RCC 7860 (cell line): Measurements from ENCODE around the gene HOXA13.

Experiments used
- DNase-seq: peaks from one replicate; pipeline ENCODE4 v3.0.0-alpha.2; 2015; ENCODE audit warnings: low spot score
- FAIRE-seq: peaks from 2 replicates; lab custom pipeline; 2012; peaks lifted over from hg19 to GRCh38; lab: Jason Lieb, UNC

HOXA13 gene

DNA sequence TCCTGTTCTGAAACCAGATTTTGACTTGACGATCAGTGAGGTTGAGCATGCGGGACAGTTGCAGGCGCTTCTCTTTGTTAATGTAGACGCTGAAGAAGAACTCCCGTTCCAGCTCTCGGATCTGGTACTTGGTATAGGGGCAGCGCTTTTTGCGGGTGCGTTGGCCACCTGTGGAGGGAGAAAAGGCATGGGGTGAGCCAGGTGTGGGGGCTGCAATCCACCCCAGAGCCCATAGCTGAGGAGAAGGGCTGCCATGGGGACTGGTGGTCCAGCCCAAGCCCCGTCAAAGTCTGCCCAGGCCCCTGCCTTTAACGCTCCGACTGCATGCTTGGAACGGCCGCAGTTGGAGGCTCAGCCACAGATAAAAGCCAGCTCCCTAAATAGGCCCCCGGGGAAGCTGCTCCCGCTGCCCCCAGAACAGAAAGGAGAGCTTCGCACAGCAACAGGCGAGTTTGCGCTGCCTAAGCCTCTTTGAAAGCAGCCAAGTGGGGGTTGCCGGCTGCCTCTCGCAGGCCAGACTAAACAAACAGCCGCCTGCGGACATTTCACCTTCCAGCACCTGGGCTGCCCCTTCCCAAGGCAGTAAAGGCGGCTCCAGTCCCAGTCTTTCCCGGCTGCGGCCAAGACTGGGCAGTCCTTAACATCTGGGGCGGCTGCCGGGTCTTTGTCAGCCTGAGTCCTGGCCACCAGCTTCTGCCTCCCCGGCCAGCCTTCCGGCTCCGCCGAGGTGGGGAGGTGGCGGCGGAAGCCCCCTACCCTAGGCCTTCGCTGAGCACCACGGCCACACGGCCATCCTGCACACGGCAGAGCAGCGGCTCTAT lies 16.8 kb downstream of the HOXA13 start:
- DNase-seq (no peak), FAIRE-seq (no peak)

DNA sequence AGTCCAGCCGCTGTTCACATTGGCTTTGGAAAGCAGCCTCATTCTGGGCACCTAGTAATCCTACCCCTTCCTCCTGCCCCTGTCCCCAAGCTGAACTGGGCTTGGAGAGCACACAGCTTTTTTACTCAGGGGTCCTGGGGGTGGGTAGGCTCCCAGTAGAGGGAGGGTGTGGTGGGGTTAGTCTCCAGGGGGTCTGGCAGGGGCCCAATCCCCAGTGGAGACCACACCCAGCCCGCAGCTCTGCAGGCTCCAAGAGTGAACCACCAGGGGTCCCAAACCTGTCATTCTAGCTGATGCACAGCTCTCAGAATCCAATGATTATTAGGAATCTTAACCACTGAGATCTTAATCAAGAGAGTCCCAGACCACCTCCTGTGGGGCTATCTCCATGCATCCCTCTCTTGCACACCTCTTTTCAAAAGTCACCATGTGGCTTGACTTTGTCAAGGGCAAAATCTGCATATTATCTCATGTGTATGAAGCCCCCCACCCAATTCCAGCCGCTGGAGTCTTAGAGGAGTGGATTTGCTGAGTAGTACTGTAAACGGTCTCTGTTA lies 17.5 kb downstream of the HOXA13 start:
- DNase-seq (no peak), FAIRE-seq (no peak)

DNA sequence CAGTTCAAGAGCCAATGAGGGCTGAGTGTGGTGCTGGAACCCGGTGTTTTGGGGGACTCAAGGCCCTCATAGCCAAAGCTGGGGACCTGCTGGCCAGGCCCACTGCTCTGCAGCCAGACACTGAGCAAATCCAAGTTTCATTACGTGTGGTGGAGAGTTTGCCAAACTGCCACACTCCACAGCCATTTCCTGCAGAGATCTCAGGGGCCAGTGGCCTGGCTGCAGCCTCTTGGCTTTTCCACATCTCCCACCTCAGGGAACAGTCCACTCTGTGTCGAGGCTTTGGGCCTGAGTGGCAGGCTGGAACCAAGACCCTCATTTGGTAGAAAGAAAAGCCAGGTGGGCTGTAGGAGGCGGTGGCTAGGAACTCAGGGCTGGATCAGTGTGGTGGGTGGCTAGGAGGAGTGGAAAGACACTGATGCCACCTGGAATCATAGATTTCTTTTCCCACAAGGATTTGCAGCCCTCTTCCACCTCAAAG lies 18.1 kb downstream of the HOXA13 start:
- FAIRE-seq (no peak), DNase-seq (no peak)

DNA sequence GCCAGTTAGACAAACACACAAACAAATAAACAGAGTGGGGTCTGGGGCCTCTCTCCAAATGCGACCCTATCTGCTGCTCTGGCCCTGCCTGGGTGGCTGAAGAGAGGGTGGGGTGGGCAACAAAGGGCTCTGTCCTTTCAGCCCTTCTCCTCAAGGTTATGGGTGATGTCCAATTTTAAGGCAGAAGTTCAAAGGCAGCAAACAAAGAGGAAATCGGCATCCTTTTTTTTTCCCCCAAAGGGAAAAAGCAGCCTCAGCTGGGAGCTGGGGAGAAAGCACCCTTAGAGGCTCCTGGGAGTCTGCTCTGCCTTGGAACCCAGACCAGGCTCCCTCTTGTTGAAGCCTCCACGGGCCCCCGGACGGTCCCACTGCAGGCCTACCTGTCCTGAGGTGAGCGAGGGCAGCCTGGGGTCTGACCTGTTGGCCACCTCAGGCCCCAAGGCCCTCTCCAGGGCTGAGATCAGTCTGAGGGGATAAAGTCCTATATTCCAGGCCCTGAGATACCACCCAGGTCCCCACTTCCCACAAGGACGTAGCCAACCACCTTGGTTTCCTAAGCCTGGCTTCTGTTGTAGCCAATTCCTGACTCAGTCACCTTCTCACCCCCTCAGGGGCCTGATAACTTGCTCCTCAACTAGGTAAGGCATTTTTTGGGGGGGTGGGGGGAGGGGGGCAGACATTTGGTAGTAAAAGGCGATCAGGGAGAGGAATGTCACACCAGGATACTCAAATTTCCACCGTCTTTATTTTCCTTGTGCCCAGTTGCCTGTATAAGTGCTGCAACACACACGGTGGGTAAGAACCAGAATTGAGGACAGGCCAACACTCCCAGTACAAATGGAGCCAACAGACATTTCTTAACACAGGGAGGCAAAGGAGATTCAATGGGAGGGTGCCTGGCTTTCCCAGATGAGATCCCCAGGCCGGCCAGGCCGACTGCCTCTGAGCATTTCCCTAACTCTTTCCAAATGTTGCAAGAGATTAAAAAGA lies 19.2 kb downstream of the HOXA13 start:
- no peak for FAIRE-seq
- DNase-seq, result no peak

DNA sequence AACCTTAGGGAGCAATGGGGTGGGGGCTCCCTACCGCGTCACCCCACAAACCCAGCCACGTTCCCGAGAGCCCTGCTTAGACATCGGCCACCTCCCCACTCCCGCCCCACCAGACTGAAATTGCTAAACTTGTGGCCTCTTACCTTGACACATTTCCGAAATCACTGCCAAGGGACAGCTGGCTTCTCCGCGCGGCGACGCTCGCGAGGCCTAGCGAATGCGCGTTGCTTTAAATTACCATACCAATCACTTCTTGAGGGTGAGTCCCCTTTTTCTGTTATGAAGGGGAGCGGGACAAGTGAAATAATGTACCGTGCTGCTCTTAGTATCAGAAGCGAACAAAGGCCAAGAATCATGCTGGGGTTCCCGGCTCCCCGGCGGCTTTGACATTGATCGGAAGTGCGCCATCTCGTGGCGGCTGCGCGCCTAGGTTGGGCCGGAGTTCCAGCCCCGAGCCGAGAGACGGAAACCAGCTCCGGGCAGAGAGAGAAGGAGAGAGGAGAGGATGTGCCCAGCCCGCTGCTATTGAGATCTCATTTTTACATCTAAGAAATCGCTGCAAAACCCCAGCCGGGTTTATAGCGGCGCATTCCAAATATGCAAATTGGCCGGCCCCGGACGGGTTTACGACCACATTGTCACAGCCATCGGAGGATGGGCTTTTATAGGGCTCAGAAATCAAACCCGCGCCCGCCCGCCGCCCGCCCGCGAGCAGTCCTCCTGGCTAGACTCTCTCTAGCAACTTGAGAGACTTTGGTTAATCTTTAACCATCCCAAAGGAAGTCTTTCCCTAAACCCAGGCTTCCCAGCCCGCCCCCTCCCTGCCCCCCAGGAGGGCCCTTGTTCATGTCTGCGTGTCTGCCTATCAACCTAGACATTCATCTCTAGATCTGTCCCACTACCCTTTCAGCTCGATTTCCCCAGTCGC lies 20.1 kb downstream of the HOXA13 start:
- FAIRE-seq (peak; percentile 77), DNase-seq (peak; percentile 82)

DNA sequence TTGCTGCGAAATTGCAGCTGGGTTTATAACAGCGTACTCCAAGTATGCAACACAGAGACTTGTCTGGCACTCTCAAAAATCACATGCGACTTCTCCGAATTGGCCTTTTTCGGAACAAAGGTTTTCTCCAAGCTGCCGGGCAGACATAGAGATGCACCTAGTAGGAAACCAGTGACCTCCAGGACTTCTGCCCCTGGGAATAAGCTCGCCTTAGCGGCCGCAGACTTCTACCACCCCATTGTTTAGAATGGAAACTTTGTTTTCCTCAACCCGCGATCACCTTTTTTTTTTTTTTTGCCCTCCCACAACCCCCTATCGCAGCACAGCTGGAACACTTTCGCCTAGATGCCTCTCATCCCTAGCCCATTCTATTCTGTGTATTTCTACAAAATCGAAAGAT lies 20.9 kb downstream of the HOXA13 start:
- no peak for FAIRE-seq

DNA sequence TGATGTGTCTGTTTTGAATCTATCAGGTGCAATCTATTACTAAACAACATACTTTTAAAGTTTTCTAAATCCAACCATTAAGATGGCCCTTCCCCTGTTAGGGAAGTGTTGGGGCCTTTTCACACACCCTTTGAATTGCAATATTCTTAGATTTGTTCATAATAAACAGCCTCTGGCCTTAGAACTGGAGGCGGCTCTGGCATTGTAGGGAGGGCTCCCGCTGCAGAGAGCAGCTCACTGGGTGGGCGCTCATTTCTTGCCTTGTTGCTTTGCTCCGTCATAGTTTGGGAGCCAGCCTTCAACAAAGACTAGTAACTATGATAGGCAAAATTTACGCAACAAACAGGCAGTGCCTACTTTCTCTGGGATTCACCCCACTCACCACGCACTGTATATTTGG lies 21.5 kb downstream of the HOXA13 start:
- peak; percentile 58 for DNase-seq
- peak; percentile 23 for FAIRE-seq

More for the DNA sequence above, 20.9 kb downstream of the HOXA13 start:
- DNase-seq, result no peak

DNA sequence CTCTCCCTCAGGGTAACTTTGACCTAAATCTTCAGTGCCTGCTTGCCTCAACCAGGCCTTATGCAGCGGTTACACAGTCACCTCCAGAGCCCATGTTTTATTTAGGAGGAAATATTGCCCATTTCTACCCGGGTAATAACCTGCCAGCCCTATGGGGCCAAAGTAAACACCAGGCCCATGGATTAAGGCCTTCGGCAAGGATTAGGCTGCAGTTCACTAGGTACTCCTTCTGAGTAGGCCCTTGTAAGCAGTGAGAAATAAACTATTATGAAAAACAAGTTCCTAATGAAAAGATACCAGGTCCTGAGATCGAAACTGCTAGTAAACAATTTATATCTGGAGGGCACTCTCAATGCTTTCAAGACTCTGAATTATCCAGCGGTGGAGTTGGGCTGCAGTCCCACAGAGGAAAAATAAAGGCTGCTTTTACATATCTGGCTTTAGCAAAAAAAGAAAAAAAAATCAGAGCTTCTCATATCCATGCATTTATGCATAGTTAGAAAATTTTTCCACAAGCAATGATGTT lies 22.0 kb downstream of the HOXA13 start:
- FAIRE-seq (no peak), DNase-seq (no peak)

DNA sequence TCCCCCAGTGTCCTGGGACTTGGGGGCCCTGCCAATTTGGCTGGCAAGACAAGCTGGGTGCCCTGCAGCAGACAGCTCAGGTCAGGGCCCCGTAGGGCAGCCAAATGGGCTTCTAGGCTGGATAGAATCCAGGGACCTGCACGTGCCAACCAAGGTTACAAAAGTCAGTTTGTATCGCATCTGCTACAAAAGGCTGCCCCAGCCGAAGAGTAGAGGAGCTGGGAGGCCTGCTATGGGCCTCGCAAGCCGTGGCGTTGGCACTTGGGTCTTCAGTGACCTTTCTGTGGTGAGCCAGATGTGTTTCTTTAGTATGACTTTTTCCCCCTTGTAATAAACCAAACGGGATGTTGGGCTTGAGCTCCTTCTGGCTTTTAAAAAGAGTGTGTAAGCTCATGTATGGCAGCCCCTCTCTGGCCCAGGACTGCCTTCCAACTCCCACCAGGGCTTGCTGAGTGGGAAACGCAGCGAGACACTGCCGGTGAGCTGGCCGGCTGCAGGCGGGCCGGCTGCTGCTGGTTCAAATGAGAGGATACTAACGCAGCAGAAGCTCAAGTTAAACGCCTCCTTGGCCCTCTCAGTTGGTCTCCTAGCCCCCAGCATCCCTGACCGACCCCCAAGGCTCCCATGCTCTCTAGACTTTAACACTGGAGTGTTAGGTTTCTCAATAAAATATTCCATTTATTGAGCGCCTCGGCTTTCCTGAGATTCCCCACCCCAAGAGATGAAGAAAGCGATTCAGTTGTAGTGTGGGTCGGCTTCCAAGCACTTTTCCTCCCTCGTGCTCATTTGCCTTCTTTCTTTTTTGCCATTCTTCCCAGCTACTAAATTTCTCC lies 22.7 kb downstream of the HOXA13 start:
- DNase-seq (no peak), FAIRE-seq (no peak)

DNA sequence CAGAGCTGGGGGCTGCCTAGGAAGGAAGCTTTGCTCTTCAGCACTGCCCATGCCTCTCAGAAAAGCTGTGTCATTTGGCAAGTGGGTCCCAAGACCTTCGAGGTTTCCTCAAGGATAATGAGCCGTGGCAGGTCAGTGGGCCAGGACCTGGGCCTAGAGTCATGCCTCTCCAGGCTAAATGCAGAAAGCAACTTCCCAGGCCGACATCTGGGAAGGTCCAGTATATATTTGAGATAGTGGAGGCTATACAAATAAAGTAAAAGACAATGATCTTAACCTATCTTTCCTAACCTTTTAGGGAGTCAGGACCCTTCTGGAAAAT lies 23.4 kb downstream of the HOXA13 start:
- DNase-seq (peak; percentile 29), FAIRE-seq (peak; percentile 27)

DNA sequence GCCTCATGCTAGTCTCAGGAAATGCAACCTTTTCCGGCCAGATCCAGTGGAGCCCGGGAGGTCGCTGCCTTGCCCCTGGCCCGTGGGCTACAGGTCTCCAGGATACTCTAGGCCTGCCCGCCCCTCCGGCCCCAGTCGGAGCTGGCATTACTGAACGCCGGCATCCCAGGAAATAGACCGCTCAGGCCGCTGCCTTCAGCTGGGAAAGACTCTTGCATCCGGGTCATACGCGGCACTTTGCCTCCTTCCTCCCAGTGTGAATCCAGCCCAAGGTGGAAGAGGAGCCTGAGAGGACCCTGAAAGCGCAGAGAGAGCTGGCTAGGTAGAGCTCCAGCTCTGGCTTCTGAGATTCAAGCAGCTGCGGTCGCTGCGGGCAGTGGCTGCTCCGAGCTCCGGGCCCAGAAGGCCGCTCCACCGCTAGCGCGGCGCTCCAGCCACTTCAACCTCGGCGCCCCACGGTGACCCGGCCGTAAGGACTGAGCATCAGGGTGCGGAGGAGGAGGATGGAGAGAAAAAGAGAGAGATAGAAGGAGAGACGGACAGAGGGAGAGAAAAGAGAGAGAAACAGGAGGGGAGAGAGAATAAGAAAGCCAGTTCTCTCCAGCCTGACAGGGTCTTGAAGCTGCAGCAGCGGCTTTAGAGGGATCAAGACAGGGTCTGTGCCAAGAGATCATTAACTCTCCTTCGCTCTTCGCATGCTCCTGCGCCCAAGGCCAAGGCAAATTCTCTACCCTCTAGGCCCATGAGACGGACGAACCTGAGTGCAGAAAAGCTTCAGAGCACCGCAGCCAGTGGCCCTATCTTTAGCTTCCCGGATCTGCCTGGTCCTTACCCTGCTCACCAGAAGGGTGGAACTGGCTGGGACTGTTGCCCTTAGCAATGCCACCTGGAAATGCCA lies 24.0 kb downstream of the HOXA13 start:
- DNase-seq (no peak), FAIRE-seq (no peak)

DNA sequence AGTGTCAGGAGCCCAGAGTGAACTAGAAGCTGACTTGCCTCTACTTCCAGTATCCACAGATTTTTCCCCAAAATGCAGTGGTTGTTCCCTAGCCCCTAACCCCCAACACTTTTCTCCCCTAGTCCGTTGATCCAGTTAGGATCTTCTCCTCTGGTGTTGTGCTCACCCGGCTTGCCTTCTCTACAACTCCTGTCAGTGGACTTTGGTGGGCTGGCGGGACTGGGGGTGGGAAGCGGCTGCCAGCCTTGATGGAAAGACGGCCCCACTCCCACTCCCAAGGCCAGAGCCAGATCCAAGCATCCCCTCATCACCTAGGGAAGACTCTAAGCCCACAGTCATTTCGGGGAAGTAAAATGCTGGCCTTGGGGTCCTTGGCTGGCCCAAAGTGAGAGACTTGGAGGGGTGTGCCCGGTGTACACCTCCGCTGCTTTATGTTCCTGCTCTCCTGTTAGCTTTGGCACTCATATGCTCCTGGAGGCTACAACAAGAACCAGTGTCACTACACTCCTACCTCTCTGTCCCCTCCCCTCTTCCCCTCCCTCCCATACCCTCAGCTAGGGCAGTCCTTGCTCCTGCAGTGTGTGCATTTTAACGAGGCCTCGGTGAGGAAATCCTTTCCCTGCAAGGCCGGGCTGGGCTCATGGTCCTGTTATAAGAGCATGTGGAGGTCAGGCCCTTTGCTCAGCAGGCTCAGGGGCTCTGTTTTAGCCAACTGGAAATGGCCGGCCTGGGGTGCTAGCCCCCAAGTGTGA lies 24.8 kb downstream of the HOXA13 start:
- peak; percentile 71 for DNase-seq

DNA sequence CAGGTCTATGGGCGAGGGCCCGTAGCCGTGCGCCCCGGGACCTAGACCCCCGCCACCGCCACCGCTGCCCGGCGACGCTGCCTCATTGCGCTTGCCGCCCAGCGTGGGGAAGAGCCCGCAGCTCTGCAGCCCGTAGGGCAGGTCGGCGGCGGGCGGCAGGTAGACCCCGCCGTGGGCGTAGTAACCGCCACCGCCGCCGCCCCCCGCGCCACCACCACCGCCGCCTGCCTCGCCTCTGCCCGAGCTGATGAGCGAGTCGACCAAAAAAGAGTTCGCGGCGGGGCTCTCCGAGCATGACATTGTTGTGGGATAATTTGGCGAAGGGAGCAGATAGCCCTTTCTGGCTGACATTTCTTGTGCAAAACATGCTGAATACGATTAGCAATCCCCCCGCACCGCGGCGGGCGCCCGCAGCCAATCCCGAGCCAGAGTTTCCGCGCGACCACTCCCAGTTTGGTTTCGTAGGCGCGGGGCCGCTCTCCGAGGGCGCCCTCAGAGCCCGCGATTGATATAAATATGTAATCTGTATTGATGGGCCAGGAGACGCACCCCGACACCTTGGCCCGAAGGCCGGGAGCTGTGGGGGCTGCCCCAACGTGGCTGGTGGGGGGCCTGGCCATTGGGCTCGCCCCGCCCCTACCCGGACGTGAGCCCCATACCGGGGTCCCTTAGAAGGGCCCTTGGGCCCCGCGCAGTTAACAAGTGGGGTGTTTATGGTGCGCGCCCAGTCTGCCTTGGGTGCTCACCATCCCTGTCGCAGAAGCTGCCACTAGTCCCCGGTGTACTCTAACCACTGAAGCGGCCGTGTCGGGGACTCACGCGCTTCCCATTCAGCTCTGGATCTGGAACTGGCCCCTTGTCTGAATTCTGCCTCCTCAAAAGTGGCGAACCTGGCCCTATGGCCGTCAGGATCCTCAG lies 25.7 kb downstream of the HOXA13 start, which contains the start of gene HOXA10:
Gene HOXA10, minus strand, starts transcription at position 365 of the 918 bp plus-strand sequence. Its CDS starts 14 bp downstream, at position 351.
- DNase-seq, result peak; percentile 50

More for the DNA sequence above, 24.8 kb downstream of the HOXA13 start:
- FAIRE-seq, result no peak

DNA sequence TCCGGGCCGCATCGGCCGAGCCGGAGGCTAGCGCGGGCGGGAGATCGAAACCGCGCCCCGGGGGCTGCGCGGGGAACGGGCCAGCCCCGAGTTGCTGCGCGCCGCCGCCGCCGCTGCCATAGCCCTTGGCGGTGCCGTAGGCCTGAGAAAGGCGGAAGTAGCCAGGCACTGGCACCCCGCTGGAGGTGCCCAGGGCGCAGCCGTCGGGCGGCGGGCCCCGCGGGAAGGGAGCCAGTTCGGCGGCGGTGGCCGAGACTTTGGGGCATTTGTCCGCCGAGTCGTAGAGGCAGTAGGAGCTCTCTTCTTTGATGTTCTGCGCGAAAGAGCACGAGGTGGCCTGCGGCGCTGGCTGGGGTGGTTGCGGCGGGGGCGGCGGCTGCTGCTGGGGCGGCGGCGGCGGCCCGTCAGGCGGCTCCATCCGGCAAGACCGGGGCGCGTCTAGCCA lies 26.4 kb downstream of the HOXA13 start:
- no peak for FAIRE-seq
- DNase-seq, result no peak

More for the DNA sequence above, 25.7 kb downstream of the HOXA13 start, which contains the start of gene HOXA10:
- no peak for FAIRE-seq

DNA sequence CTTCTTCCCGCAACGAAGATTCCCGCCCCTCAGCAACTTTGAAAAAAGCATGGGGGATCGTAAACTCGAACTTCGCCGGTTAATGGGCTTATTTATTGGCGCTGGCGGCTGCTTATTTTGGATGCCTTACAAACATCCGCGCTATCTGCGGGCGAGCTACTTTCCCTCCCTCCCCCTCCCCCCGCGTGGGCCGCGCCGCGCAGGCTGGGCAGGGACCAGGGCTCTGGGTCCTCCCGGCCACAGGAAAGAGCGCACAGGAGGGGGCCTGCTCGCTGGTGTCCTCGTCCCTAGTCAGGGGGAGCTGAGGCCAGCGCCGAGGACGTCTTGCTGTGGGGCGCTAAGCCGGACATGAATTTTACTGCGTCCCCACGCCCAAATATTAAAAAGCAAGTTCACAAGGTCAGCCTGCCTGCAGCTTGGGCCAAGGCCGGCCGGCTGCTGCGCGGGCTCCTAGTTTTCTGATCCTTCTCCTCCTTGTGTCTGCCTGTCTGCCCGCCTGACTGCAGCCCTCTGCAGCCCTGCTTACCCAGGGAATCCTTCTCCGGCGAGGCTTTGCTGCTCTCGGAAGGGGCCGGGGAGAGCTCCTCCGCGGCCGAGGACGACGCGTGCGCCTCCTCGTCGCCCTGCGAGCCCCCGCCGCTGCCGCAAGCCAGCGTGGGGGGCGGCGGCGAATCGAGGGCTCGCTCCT lies 26.9 kb downstream of the HOXA13 start:
- DNase-seq, result peak; percentile 57
- FAIRE-seq, result no peak
